ENCODE measurements around the gene TM4SF4.

DNA sequence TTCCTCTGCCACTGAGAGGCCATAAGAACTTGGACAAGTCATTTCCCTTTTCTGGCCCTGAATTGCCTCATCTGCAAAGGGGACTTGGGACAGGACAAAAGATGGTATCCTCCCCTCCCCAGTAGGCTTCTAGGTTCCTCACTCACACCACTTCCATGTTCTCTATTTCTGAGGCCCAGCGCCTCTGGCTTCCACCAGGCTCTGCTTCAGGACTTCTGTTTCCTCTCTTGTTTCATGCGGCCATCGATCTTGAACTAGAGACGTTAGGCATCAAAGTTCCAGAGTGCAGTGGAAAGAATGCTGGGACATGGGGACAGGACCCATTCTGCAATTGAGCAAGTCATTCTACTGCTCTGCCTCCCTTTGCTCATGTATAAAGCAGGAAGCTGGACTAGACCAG, 1.7 kb downstream of the TM4SF4 start:
- TF ChIP-seq, protein P1, sequence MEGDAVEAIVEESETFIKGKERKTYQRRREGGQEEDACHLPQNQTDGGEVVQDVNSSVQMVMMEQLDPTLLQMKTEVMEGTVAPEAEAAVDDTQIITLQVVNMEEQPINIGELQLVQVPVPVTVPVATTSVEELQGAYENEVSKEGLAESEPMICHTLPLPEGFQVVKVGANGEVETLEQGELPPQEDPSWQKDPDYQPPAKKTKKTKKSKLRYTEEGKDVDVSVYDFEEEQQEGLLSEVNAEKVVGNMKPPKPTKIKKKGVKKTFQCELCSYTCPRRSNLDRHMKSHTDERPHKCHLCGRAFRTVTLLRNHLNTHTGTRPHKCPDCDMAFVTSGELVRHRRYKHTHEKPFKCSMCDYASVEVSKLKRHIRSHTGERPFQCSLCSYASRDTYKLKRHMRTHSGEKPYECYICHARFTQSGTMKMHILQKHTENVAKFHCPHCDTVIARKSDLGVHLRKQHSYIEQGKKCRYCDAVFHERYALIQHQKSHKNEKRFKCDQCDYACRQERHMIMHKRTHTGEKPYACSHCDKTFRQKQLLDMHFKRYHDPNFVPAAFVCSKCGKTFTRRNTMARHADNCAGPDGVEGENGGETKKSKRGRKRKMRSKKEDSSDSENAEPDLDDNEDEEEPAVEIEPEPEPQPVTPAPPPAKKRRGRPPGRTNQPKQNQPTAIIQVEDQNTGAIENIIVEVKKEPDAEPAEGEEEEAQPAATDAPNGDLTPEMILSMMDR (IDR thresholded peaks at IDR 0.05), result no peak
- TF ChIP-seq POLR2AphosphoS5 (IDR thresholded peaks at IDR 0.05), result no peak
- TF ChIP-seq POLR2A (IDR thresholded peaks at IDR 0.05), result no peak
